ENCODE measurements around the gene ENTPD8. TPM values are rescaled to one million over a fixed set of nuclear protein-coding genes. Genes with fewer than 3 reads are reported as not detected.
A peak's percentile ranks its signal among the peaks of the same experiment; 100 is the strongest.

ENTPD8 gene
- total RNA-seq, 2 experiments from 2014 or later = not detected

- no peak for ATAC-seq (ENCODE audit: poor library complexity)
Measured at GRCh38 chr9:137393176-137394150, 47.7 kb downstream of the ENTPD8 start.

GRCh38 chr9:137392232-137393007 lies 48.7 kb downstream of the ENTPD8 start:
- Histone ChIP-seq H3K36me3 (ENCODE audit: insufficient read depth, low read length) (peaks cover 4% of the 10 kb centered on the region), H3K9me3 (ENCODE audit: control insufficient read depth in 1 of 2, insufficient read depth in 1 of 2, low read length in 2 of 2) (peaks cover 0 to 5% of the 10 kb centered on the region in 2 experiments), H3K4me3 (ENCODE audit: low read length) (no peak overlapping the region), H3K27me3 (ENCODE audit: control insufficient read depth in 1 of 2, insufficient read depth in 2 of 2, low read length in 2 of 2) (no peaks in the 10 kb centered on the region), H3K27ac (ENCODE audit: low read depth in 1 of 2, low read length in 2 of 2) (no peak overlapping the region), H3K4me1 (ENCODE audit: insufficient read depth, low read length) (peaks cover 10% of the 10 kb centered on the region)
- no peak for TF ChIP-seq CTCF (IDR thresholded peaks at IDR 0.05)
- ATAC-seq (ENCODE audit: poor library complexity) (no peak), DNase-seq (no peak)
- Mint-ChIP-seq H3K4me1 (ENCODE audit: low read depth) (peaks cover 5% of the 10 kb centered on the region), H3K27ac (peak overlapping the region; percentile 30), H3K27me3 (no peaks in the 10 kb centered on the region), H3K36me3 (ENCODE audit: low read depth) (no peaks in the 10 kb centered on the region), H3K9me3 (no peaks in the 10 kb centered on the region), H3K4me3 (no peak overlapping the region)
- POLR2A ChIA-PET = no interaction called here
- CTCF ChIA-PET = no interaction called here
- intact Hi-C loops (cut with DNase I, micrococcal nuclease) = no loop called here

More at GRCh38 chr9:137393176-137394150, 47.7 kb downstream of the ENTPD8 start:
- Mint-ChIP-seq H3K36me3 (ENCODE audit: low read depth) (no peaks in the 10 kb centered on the region), H3K9me3 (no peaks in the 10 kb centered on the region), H3K4me1 (ENCODE audit: low read depth) (no peaks in the 10 kb centered on the region), H3K27ac (no peak overlapping the region), H3K27me3 (no peaks in the 10 kb centered on the region), H3K4me3 (no peak overlapping the region)
- POLR2A ChIA-PET = no interaction called here
- CTCF ChIA-PET = no interaction called here
- Histone ChIP-seq H3K4me3 (ENCODE audit: low read length) (no peak overlapping the region), H3K4me1 (ENCODE audit: insufficient read depth, low read length) (no peaks in the 10 kb centered on the region), H3K27me3 (ENCODE audit: control insufficient read depth in 1 of 2, insufficient read depth in 2 of 2, low read length in 2 of 2) (no peaks in the 10 kb centered on the region), H3K27ac (ENCODE audit: low read depth in 1 of 2, low read length in 2 of 2) (no peak overlapping the region), H3K9me3 (ENCODE audit: control insufficient read depth in 1 of 2, insufficient read depth in 1 of 2, low read length in 2 of 2) (peaks cover 0 to 5% of the 10 kb centered on the region in 2 experiments), H3K36me3 (ENCODE audit: insufficient read depth, low read length) (peaks cover 4% of the 10 kb centered on the region)
- intact Hi-C loops (cut with DNase I, micrococcal nuclease) = no loop called here
- DNase-seq = no peak
- TF ChIP-seq CTCF (IDR thresholded peaks at IDR 0.05) = no peak

GRCh38 chr9:137391411-137391754 lies 49.8 kb downstream of the ENTPD8 start:
- no peak for ATAC-seq (ENCODE audit: poor library complexity)

More at GRCh38 chr9:137391411-137391754, 49.8 kb downstream of the ENTPD8 start:
- H3K4me1 Mint-ChIP-seq (ENCODE audit: low read depth) = peaks cover 9% of the 10 kb centered on the region
- no peak for DNase-seq
- ChIA-PET POLR2A (no interaction called here), CTCF (no interaction called here)
- H3K4me3 Mint-ChIP-seq = no peak overlapping the region
- Histone ChIP-seq H3K36me3 (ENCODE audit: insufficient read depth, low read length) (peaks cover 4% of the 10 kb centered on the region), H3K4me3 (ENCODE audit: low read length) (no peak overlapping the region), H3K4me1 (ENCODE audit: insufficient read depth, low read length) (peaks cover 20% of the 10 kb centered on the region), H3K27me3 (ENCODE audit: control insufficient read depth in 1 of 2, insufficient read depth in 2 of 2, low read length in 2 of 2) (no peaks in the 10 kb centered on the region), H3K9me3 (ENCODE audit: control insufficient read depth in 1 of 2, insufficient read depth in 1 of 2, low read length in 2 of 2) (no peaks in the 10 kb centered on the region), H3K27ac (ENCODE audit: low read depth in 1 of 2, low read length in 2 of 2) (no peak overlapping the region)
- no peak for TF ChIP-seq CTCF (IDR thresholded peaks at IDR 0.05)
- intact Hi-C loops (cut with DNase I, micrococcal nuclease) = no loop called here
- H3K9me3 Mint-ChIP-seq = no peaks in the 10 kb centered on the region
- no peak overlapping the region for H3K27ac Mint-ChIP-seq
- H3K27me3 Mint-ChIP-seq = no peaks in the 10 kb centered on the region
- no peaks in the 10 kb centered on the region for H3K36me3 Mint-ChIP-seq (ENCODE audit: low read depth)

Measured in CD4-positive, alpha-beta T cell (primary cell).